Skeletal muscle satellite cell (primary cell): Measurements from ENCODE around the gene EFTUD2.

Source experiments
- H3K27me3 ChIP-seq: 2 replicates; pipeline ENCODE4 v1.7.0; 2013; ENCODE audit warnings: low read length; ENCODE audit not compliant: control insufficient read depth, insufficient read depth
- H3K36me3 ChIP-seq: 2 replicates; pipeline ENCODE4 v1.7.0; 2013; ENCODE audit warnings: mild to moderate bottlenecking, control low read depth, low read length; ENCODE audit not compliant: insufficient read depth
- H3K4me1 ChIP-seq: 2 replicates; pipeline ENCODE4 v1.7.0; 2013; ENCODE audit warnings: low read length; ENCODE audit not compliant: control insufficient read depth, insufficient read depth
- H3K4me2 ChIP-seq: 2 replicates; pipeline ENCODE4 v1.7.0; 2013; ENCODE audit warnings: mild to moderate bottlenecking, low read length
- H3K4me3 ChIP-seq: 2 replicates; pipeline ENCODE4 v1.7.0; 2013; ENCODE audit warnings: low read length
- H3K9ac ChIP-seq: 2 replicates; pipeline ENCODE4 v1.7.0; 2013; ENCODE audit warnings: mild to moderate bottlenecking, low read depth, low read length, moderate library complexity
- H3K9me3 ChIP-seq: replicated peaks from 2 replicates; pipeline ENCODE4 v1.7.0; 2013; ENCODE audit warnings: mild to moderate bottlenecking, control low read depth, low read length

EFTUD2 gene

DNA sequence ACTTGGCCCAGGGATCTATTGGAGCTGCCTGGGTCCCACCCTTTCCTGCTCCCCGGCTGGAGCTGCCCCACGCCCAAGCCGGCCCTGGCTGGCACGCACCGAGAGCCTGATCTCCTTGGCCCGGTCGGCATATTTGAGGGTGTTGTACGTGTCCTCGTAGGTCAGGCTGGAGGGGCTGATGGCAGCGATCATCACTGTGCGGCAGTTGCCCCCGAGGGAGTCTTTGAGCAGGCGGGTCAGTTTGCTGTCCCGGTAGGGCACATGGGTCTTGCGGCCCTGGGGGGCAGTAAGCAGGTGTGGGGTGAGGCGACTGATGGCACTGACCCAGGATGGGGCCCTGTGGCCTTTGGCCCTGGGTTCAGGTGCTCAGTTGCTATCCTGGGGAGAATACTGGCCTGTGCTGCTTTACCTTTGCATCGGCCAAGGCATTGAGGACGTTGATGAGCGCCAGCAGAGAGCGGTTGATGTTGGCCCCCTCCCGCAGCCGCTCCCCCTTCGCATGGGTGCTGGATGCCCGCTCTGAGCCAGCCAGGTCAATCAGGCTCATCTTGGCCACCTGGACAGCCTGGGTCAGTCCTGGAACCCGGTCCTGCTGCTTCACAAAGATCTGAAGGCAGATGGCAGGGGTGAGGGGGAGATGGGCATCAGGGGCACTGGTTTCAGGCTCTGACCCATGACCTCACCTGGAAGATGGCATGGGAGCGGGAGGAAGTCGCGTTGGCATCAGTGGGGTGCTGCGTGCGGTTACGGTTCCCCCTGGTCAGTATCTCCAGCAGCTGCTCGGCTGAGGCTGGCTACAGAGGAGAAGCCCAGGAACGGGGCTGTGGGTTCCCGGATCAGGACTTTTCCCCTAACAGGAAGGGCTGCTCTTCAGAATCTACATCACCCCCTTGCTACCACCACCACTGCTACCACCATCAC, 34.8 kb upstream of the EFTUD2 start:
- no peak overlapping the region for H3K9ac ChIP-seq
- no peak overlapping the region for H3K4me2 ChIP-seq
- no peaks in the 10 kb centered on the region for H3K9me3 ChIP-seq
- no peak overlapping the region for H3K4me3 ChIP-seq
- no peaks in the 10 kb centered on the region for H3K27me3 ChIP-seq
- peaks cover 52% of the 10 kb centered on the region for H3K36me3 ChIP-seq
- H3K4me1 ChIP-seq, result no peaks in the 10 kb centered on the region

DNA sequence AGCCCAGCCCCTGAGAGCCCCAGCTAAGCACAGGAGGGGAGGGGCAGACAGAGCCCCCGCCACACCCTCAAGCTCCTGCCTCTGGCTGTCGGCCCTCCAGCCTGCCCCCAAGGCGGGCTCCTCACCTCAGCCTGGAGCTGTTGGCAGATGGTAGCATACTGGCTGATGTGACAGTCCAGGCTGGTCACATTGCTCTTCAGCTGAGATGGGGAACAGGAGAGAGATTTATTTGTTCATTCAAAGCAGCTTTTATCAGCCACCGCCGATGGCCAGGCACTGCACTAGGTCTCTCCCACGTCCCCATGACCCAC, 33.5 kb upstream of the EFTUD2 start:
- Histone ChIP-seq H3K27me3 (no peaks in the 10 kb centered on the region), H3K9me3 (no peaks in the 10 kb centered on the region), H3K4me3 (no peak overlapping the region), H3K36me3 (peaks cover 53% of the 10 kb centered on the region), H3K4me1 (no peaks in the 10 kb centered on the region), H3K9ac (no peak overlapping the region), H3K4me2 (no peak overlapping the region)

DNA sequence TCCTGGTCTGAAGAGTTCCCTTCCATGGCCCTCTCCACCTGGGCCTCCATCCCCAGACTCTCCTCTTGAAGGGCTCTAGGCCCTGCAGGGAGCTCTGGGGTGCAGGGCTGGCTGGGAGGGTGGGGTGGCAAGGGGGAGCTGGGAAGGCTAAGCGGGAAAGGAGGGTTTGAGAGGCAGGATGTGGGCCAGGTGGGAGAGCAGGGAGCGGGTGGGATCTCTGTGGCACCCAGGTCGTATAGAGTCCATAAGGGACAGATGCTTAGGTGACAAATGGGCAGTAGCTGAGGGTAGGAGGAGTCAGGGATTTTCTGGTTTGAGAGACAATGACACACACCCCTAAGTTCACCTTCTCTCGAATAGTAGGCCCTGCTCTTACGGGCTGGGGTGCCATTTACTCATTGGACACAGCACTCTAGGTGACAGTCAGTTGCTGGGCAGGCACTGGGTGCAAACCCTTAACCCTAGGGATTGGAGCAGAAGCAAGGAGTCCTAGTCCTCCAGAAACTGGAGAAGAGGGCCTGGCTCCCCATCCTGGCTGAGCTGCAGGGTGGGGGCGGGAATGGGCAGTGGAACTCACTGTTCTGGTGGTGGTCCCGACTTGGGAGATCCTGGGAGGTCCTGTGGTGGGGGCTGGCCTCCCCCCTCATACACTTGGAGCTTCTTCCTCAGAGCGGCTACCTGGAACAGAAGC, 33.0 kb upstream of the EFTUD2 start:
- Histone ChIP-seq H3K36me3 (peaks cover 55% of the 10 kb centered on the region), H3K4me3 (no peak overlapping the region), H3K4me2 (no peak overlapping the region), H3K9ac (no peak overlapping the region), H3K4me1 (no peaks in the 10 kb centered on the region), H3K9me3 (no peaks in the 10 kb centered on the region), H3K27me3 (no peaks in the 10 kb centered on the region)

DNA sequence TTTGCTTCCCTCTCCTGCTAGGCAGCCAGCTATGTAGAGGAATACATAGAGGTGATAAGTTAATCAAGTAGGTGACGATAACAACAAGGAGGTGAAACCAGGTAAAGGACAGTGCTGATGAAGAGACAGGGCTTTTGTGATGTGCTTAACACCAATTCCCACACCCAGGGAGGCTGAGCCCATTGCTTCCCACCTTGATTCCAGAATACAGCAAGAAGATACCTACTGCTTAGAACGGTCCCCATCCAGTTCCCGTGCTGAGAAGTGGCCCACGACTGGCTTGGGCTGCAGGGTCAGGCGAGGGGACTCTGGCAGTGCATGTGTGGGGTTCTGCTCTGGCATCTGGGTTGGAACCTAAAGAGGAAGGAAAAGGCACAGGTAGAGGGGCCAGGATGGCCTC, 32.1 kb upstream of the EFTUD2 start:
- Histone ChIP-seq H3K4me3 (no peak overlapping the region), H3K27me3 (no peaks in the 10 kb centered on the region), H3K4me2 (no peak overlapping the region), H3K9me3 (no peaks in the 10 kb centered on the region), H3K4me1 (no peaks in the 10 kb centered on the region), H3K9ac (no peak overlapping the region), H3K36me3 (peaks cover 56% of the 10 kb centered on the region)

DNA sequence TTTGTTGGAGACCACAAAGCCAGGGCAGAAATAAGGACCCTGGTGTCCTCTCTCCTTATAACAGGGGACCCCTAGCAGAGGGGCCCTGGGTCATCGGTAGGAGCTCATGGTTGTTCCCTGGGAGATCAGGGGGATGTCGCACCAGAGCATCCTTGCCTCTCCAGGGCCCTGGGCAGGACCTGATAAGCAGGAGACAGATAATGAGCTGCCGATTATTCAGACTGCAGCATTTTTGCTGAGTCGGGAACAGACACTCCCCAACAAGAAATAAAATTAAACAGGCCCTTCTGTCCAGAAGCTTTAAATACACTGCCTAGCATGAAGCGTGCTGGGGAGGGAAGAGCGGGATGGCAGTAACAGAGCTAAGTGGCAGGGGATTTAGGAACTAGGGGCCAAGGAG, 31.4 kb upstream of the EFTUD2 start:
- peaks cover 60% of the 10 kb centered on the region for H3K36me3 ChIP-seq
- H3K27me3 ChIP-seq, result no peaks in the 10 kb centered on the region
- no peaks in the 10 kb centered on the region for H3K4me1 ChIP-seq
- H3K9me3 ChIP-seq, result no peaks in the 10 kb centered on the region
- H3K4me3 ChIP-seq, result no peak overlapping the region
- H3K4me2 ChIP-seq, result no peak overlapping the region
- no peak overlapping the region for H3K9ac ChIP-seq

DNA sequence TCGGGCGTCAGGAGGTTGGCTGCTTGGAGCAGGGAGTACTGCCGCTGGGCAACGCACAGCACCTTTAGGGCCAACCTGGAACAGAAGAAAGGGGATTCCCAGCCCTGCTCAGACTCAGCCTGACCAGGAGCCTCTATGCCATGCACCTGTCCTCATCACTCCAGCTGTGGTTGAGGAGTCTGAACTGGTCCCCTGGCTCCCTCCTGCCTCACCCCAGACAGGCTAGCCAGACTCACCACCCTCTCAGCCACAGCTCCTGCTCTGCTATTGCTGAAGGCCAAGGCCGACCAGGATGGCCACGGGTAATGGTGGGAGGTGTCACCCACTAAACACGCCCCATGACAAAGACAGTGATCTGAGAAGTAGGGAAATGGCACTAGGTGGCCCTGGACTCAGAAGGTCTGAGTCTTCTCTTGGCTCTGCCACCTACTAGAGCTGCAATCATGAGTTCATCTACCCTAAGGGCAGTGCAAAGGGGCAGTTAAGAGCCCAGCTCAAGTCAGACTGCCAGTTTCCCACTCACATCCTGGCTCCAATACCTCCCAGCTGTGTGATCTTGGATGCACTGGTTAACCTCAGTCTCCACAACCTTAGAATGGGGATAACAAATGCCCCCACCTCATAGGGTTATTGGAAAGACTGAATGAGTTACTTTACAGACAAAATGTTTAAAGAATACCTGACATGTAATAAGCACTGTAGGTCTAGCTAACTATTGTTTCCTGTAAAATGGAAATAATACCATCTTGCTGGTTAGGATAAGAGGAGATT, 29.9 kb upstream of the EFTUD2 start:
- Histone ChIP-seq H3K9me3 (no peaks in the 10 kb centered on the region), H3K4me3 (no peak overlapping the region), H3K9ac (no peak overlapping the region), H3K4me2 (no peak overlapping the region), H3K27me3 (no peaks in the 10 kb centered on the region), H3K4me1 (no peaks in the 10 kb centered on the region), H3K36me3 (peaks cover 48% of the 10 kb centered on the region)

DNA sequence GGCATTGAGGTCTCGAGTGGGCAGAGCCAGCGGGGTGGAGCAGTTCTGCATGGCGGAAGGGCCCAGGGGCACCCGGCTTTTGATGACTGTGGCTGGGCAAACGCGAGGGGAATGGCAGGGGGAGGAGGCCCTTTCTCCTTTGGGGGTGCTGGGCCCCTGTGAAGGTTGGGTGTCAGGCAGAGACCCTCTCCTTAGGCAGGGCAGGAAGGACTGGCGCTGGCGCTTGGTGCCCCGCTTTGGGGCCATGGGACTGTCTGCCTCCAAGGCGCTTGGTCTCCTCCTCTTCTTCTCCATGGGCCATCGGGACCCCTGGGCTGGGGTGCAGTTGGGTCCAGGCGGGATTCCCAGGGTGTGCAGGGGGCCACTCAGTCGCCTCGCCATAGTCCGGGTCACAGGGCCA, 28.9 kb upstream of the EFTUD2 start:
- Histone ChIP-seq H3K4me3 (no peak overlapping the region), H3K4me1 (no peaks in the 10 kb centered on the region), H3K9ac (no peak overlapping the region), H3K36me3 (peaks cover 43% of the 10 kb centered on the region), H3K9me3 (no peaks in the 10 kb centered on the region), H3K27me3 (no peaks in the 10 kb centered on the region), H3K4me2 (no peak overlapping the region)

DNA sequence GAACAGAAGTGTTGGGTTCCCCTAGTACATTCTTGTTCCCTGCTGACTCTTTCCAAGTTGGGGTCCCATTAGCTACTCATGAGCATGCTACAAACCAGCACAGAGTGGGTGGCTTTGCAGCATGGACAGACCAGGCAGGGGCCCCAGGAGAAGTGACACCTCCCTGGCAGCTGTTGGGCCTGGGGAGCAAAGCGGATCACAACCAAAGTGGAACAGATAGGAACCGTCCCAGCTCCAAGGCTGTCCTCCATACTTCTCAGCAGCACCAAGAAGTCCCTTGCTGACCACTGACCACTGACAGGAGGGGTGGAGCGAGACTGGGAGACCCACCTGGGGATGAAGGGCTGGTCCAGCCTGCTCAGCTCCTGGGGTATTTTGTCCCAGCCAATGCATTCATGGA, 28.5 kb upstream of the EFTUD2 start:
- Histone ChIP-seq H3K36me3 (peaks cover 39% of the 10 kb centered on the region), H3K9ac (no peak overlapping the region), H3K4me3 (no peak overlapping the region), H3K4me1 (no peaks in the 10 kb centered on the region), H3K4me2 (no peak overlapping the region), H3K9me3 (no peaks in the 10 kb centered on the region), H3K27me3 (no peaks in the 10 kb centered on the region)

DNA sequence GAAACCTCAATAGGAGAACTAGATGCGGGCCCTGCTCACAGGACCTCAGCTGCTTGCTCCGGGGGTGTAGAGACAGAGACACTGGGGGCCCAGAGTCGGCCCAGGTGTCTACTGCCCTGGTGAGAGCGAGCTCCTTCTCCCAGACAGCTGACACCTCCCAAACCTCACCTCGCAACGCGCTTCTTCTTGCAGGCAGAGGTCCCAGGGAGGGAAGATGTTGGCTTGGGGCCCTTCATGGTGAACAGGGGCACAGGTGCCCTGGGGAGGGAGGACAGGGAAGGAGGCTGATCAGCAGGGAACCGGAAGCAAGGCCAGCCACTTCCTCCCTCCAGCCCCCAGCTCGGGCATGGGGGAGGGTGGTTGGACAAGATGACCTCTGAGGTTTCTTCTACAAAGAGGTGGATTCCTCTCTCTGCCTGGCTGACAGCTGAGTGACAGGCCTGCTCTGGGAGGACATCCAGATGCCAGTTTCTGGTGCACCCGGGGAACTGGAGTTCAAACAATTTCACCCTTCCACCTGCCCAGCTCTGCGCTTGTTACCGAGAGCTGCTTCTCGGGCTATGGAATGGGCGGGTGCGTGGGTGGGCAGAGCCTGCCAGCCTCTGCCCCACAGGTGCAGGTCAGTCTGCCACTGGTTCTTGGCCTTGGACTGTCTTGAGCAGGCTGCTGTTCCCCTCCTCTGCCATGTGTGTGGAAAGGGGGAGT, 27.7 kb upstream of the EFTUD2 start:
- Histone ChIP-seq H3K27me3 (no peaks in the 10 kb centered on the region), H3K9me3 (no peaks in the 10 kb centered on the region), H3K4me3 (no peak overlapping the region), H3K4me2 (no peak overlapping the region), H3K4me1 (no peaks in the 10 kb centered on the region), H3K9ac (no peak overlapping the region), H3K36me3 (peaks cover 32% of the 10 kb centered on the region)

DNA sequence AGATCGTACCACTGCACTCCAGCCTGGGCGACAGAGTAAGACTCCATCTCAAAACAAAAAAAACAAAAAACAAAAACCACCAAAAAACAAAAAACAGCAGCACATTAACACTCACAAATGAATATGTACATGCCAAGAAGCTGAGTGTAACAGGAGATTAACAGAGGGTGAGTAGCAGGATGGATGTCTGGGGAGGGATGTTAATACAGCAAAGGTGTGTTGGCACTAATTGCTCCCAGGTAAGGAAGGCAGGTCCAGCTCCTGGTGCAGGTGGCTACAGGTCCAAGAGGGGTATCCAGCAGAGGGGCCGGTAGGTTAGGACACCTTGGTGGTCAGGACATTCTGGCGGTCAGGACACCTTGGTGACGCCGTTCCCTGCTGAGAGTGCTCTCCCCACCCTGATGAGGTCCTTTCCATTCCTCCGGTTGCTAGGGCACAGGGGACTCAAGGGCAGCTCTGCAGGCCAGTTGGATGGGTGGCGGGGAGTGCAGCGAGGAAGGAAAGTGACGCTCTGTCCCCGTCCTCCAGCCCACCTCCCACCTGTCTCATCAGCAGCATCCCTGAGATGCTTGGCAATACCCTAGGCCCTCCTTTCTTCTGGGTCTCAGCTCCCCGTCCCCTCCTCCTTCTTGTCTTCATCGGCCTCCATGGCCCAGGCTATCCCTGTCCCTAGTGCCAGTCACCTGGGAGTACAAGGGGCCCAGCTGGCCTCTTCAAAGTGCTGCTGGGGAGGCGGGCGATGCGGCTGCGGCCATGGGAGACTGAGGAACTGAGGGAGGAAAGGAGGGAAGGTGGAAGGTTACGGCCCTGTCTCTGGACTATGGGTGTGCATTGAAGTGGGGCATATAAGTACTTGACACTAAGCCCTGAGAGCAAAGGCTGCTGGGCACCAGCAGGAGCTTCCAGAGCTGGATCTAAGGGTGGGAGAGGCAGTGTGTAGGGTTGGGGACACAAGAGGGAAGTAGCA, 26.8 kb upstream of the EFTUD2 start:
- Histone ChIP-seq H3K27me3 (no peaks in the 10 kb centered on the region), H3K4me2 (no peak overlapping the region), H3K36me3 (peaks cover 23% of the 10 kb centered on the region), H3K4me1 (no peaks in the 10 kb centered on the region), H3K9me3 (no peaks in the 10 kb centered on the region), H3K9ac (no peak overlapping the region), H3K4me3 (no peak overlapping the region)
